IPS-NIHi7 (cell line): Measurements from ENCODE around the gene CREB5.

ENCODE experiments used
- DNase-seq: peaks from one replicate; pipeline ENCODE4 v3.0.0; 2012; ENCODE audit warnings: mixed read lengths; ENCODE audit errors: extremely low spot score

CREB5 gene

GRCh38 chr7:28407651-28408050 is 4.7 kb upstream of the CREB5 start:
- no peak for DNase-seq

- DNase-seq = peak; percentile 61
Measured at GRCh38 chr7:28408105-28408959, 4.0 kb upstream of the CREB5 start.

- DNase-seq = peak; percentile 91
Measured at GRCh38 chr7:28408960-28409715, 3.2 kb upstream of the CREB5 start.

GRCh38 chr7:28409716-28410627 is 2.3 kb upstream of the CREB5 start:
- DNase-seq = peak; percentile 53

DNA sequence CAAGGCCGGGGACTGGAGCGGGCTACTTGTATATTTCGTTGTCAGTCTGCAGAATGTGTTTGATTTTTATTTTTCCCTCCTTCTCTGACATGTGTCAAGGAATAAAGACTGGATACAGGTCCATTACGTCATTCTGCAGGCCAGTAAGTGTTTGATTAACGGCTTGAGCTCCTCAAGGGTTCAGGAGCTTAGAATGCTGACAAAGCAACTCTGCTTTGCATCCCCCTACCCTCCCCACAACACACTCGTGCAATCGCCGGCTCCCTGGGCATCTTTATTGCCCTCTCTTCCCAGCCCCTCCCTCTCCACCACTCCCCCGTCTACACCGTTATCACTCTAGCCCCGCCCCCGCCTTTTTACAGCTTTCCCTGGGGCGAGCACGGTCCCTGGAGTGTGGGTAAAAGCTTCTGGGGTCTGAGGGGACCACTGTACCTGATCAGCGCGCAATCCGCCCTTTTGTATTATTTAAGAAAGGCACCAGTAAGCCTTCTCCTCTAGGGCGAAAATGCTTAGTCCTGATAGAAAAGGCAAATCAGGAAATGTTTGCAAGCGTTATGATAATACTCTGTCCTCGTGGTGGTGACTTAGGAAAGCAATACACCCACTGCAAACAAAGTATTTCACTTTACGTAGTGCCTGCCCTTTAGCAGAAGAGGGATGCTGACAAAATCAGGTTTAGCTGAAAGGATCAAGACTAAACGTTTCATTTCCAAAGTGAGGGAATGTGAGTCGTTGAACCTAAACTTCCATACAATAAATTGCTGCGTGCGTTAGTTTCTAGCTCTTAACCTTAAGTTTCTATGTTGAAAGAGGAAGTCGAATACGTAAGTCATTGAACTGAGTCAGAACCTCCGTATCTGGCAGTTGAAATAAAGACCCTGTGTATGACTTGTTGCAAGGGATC is 1.4 kb upstream of the CREB5 start:
- DNase-seq = peak; percentile 56

- no peak for DNase-seq
Measured at GRCh38 chr7:28413011-28413410, 693 bp downstream of the CREB5 start.

GRCh38 chr7:28414453-28414852 is 2.1 kb downstream of the CREB5 start:
- DNase-seq = no peak

- no peak for DNase-seq
Measured at GRCh38 chr7:28417321-28417940, 5.1 kb downstream of the CREB5 start.

DNA sequence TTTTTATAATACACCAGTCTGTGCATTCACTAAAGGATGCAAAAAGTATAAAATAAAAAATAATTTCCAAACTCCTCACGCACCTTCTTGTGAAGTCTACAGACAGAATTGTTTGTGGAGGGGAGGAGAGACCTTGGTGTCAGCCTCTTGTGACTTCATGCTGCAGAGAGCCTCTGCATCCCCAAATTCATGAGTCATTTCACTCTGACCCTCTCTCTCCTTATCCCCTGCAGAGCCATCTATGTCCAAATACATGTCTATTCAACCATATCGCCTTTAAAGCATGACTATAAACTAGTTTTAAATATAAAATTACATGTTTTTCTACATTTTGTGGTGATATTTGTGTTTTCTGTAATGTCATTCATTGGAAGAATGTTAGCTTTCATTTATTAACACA is 6.0 kb downstream of the CREB5 start:
- no peak for DNase-seq

DNA sequence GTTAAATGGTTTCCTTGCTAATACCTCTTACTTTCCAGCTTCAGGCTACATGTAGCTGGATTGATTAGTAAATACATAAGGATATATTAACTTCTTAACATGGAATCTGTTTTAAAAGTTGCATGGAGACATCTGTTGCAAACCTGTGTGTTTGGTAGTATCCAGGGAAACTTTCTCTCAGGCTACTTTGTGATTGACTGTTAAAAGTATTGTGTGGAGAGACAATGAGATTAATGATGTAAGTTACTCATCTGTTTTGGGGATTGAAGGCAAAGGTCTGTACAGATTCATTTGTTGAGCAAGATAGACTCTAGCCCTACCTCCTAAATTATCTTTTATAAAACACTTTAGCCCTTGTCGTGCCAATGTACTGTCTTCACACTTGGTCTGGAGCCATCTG is 6.6 kb downstream of the CREB5 start:
- DNase-seq = no peak

DNA sequence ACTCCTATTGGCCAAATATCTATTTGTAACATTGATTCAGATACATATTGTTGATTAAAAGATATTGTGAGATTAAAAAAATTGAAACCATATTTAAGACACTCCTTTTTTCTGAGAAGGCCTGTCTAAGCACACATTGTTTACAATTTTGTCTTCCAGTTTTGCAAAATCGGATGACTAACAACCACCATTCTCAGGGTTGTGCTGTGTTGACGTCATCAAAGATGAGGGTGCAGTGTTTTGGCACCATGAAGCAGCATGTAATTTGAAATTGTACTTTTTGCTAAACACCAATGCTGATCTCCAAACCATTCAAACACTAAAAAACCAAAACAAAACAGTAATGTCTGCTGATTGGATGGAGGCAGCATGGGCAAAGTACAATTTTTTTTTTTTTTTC is 7.4 kb downstream of the CREB5 start:
- no peak for DNase-seq

GRCh38 chr7:28423112-28423511 is 10.8 kb downstream of the CREB5 start:
- DNase-seq = no peak

- DNase-seq = no peak
Measured at GRCh38 chr7:28423918-28424514, 11.7 kb downstream of the CREB5 start.

GRCh38 chr7:28425496-28425895 is 13.2 kb downstream of the CREB5 start:
- DNase-seq = no peak

DNA sequence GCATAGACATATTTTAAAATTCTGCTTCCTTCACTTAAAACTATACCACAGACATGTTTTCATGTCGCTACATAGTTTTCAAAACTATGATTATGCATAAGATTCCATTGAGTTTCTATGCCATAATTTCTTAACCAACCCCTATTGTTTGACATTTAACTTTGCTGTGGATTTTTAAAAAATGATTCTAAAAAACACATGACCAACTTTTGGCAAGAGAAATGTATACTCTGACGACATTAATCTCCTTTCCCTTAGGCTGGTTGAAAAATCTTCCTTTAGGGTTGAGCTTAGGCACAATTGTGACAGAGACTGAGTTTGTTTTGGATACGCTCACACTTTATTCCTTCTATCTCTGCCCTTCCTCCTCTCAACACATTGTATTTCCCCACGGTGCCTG is 14.9 kb downstream of the CREB5 start:
- DNase-seq = no peak

GRCh38 chr7:28430616-28431015 is 18.3 kb downstream of the CREB5 start:
- no peak for DNase-seq

DNA sequence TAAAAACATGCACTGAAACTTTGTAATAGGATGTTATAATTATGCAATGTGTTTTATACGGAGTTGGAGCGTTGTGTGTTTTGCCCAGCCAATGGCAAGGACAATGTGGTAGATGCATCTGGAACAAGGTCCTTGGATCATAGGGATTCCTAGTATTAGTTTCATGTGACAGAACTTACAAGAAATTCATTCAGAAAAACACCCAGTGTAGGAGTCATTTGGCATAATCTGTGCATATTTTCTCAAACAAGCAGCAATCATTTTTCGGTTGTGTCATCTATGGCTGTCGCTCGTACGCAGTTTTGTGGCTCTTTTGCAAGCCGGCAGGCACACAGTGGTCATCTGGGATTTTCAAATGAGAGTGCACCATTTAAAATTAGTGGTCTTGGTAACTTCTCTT is 19.8 kb downstream of the CREB5 start:
- no peak for DNase-seq

DNA sequence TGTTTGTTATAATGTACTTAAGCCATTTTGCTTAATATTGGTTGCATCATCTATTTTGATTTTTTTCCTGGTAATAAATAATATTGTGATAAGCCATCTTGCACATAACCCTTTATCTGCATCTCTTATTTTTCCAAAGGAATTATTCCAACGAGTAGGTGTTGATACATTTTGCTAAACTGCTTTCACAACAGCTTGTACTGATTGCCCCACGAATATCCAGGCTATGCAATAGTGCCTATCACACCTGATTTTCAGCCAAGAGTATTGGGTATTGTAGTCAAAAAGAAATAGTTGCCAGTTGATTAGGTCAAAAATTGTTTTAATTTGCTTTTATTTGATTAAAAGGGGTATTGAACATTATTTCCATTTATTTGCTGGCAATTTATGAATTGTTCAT is 20.7 kb downstream of the CREB5 start:
- DNase-seq = no peak

- peak; percentile 69 for DNase-seq
Measured at GRCh38 chr7:28433699-28434219, 21.4 kb downstream of the CREB5 start.

GRCh38 chr7:28434510-28434909 is 22.2 kb downstream of the CREB5 start:
- DNase-seq = no peak
